ENCODE results near the gene LIMK1. TPM values are rescaled to one million over a fixed set of nuclear protein-coding genes. Genes with fewer than 3 reads are reported as not detected.

The LIMK1 gene
- total RNA-seq, 1 donor from 2014 or later, result 51.0 TPM

DNA sequence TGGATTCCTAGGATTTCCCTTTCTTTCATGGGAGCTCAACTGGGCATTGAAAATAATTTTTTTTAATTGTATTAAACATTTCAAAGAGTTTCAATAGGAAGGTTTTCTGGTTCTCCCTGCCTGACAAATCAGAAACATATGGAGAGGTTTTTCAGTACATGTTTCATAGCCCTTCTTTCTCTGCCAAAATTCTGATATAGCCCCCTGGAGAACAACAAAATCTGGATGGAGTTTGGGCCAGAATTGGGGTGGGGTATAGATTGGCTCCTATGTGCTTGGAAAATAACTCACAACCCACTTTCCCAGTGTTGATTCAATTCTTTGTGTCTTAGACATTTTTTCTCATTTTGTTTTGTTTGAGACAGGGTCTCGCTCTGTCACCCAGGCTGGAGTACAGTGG is 66.0 kb downstream of the LIMK1 start:
- Mint-ChIP-seq H3K27ac (ENCODE audit: unreplicated experiment) (no peak overlapping the region), H3K4me3 (ENCODE audit: unreplicated experiment) (no peak overlapping the region), H3K27me3 (ENCODE audit: unreplicated experiment) (peaks cover 2% of the 10 kb centered on the region), H3K36me3 (ENCODE audit: low read depth, unreplicated experiment) (peaks cover 9% of the 10 kb centered on the region), H3K9me3 (ENCODE audit: unreplicated experiment) (no peaks in the 10 kb centered on the region), H3K4me1 (ENCODE audit: unreplicated experiment) (no peaks in the 10 kb centered on the region)
- no peak for DNase-seq (ENCODE audit: low spot score)
- TF ChIP-seq, protein P1, sequence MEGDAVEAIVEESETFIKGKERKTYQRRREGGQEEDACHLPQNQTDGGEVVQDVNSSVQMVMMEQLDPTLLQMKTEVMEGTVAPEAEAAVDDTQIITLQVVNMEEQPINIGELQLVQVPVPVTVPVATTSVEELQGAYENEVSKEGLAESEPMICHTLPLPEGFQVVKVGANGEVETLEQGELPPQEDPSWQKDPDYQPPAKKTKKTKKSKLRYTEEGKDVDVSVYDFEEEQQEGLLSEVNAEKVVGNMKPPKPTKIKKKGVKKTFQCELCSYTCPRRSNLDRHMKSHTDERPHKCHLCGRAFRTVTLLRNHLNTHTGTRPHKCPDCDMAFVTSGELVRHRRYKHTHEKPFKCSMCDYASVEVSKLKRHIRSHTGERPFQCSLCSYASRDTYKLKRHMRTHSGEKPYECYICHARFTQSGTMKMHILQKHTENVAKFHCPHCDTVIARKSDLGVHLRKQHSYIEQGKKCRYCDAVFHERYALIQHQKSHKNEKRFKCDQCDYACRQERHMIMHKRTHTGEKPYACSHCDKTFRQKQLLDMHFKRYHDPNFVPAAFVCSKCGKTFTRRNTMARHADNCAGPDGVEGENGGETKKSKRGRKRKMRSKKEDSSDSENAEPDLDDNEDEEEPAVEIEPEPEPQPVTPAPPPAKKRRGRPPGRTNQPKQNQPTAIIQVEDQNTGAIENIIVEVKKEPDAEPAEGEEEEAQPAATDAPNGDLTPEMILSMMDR (IDR thresholded peaks at IDR 0.05; ENCODE audit: unreplicated experiment), result no peak

- no peak overlapping the region for H3K27ac Mint-ChIP-seq (ENCODE audit: unreplicated experiment)
- no peaks in the 10 kb centered on the region for H3K9me3 Mint-ChIP-seq (ENCODE audit: unreplicated experiment)
- H3K4me3 Mint-ChIP-seq (ENCODE audit: unreplicated experiment), result no peak overlapping the region
- H3K27me3 Mint-ChIP-seq (ENCODE audit: unreplicated experiment), result no peaks in the 10 kb centered on the region
- H3K4me1 Mint-ChIP-seq (ENCODE audit: unreplicated experiment), result no peaks in the 10 kb centered on the region
- TF ChIP-seq, protein P1 (IDR thresholded peaks at IDR 0.05; ENCODE audit: unreplicated experiment), result no peak
- H3K36me3 Mint-ChIP-seq (ENCODE audit: low read depth, unreplicated experiment), result no peaks in the 10 kb centered on the region
- no peak for DNase-seq (ENCODE audit: low spot score)
Measured at GRCh38 chr7:74153736-74154135, 70.1 kb downstream of the LIMK1 start.

DNA sequence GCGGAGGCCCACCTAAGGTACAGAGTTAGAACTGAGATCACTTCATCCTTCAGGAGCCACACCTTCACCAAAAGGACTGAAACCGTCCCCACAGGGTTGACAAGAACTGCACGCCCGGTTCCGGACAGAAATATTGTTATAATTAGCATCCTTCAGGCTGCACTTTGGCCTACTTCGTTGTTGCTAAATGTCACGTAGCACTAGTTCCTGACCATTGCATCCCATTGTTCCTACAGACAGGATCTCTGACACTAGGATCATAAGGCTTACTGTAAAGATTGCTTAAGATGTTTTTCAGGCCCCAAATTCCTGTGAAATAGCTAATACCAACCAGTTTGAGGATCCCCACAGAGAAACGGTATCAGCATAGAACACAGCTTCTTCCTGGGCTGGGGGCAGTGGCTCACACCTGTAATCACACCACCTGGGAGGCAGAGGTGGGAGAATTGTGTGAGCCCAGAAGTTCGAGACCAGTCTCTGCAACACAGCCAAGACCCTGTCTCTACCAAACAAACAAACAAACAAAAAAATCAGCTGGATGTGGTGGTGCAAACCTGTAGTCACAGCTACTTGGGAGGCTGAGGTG is 72.3 kb downstream of the LIMK1 start:
- H3K4me3 Mint-ChIP-seq (ENCODE audit: unreplicated experiment), result no peak overlapping the region
- H3K27me3 Mint-ChIP-seq (ENCODE audit: unreplicated experiment), result no peaks in the 10 kb centered on the region

DNA sequence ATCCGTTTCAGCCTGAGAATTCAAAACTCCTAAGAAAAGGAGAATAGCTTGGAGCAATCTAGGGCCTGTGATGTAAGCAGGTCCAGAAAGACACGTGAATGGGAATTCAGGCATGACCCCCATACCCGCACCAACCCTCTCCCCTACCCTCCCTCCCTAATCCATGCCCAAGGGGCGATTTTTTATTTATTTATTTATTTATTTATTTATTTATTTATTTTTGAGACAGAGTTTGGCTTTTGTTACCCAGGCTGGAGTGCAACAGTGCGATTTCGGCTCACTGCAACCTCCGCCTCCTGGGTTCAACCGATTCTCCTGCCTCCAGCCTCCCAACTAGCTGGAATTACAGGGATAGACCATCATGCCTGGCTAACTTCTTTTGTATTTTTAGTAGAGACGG is 74.0 kb downstream of the LIMK1 start:
- Mint-ChIP-seq H3K4me1 (ENCODE audit: unreplicated experiment) (no peaks in the 10 kb centered on the region), H3K9me3 (ENCODE audit: unreplicated experiment) (no peaks in the 10 kb centered on the region), H3K27me3 (ENCODE audit: unreplicated experiment) (no peaks in the 10 kb centered on the region), H3K27ac (ENCODE audit: unreplicated experiment) (no peak overlapping the region), H3K4me3 (ENCODE audit: unreplicated experiment) (no peak overlapping the region), H3K36me3 (ENCODE audit: low read depth, unreplicated experiment) (no peaks in the 10 kb centered on the region)
- TF ChIP-seq, protein P1 (IDR thresholded peaks at IDR 0.05; ENCODE audit: unreplicated experiment), result no peak
- DNase-seq (ENCODE audit: low spot score), result no peak

More for the DNA sequence above, 72.3 kb downstream of the LIMK1 start:
- Mint-ChIP-seq H3K27ac (ENCODE audit: unreplicated experiment) (no peak overlapping the region), H3K36me3 (ENCODE audit: low read depth, unreplicated experiment) (no peaks in the 10 kb centered on the region), H3K4me1 (ENCODE audit: unreplicated experiment) (no peaks in the 10 kb centered on the region), H3K9me3 (ENCODE audit: unreplicated experiment) (no peaks in the 10 kb centered on the region)
- DNase-seq (ENCODE audit: low spot score), result no peak
- TF ChIP-seq, protein P1 (IDR thresholded peaks at IDR 0.05; ENCODE audit: unreplicated experiment), result no peak

DNA sequence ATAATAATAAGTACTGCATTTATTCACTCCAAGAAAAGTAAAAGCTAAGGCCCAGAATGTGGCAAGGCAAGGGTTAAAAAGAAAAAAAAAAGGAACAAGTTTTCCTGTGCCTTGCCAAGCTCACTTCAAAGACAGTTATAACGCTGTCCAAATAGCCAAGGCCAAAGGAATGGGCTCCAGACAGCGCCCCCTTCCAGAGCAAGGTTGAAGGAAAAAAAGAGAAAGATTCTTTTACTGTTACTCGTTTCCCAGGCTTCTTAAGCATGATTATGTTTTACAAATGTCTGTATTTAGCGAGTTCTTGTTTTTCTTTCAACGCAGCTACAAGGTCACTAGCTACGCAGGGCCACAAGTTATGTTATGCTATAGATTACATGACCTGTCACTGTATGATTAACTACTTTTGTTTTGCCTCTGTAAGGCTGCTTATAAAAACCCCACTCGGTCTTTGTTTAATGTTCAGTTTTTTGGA is 81.4 kb downstream of the LIMK1 start:
- Mint-ChIP-seq H3K36me3 (ENCODE audit: low read depth, unreplicated experiment) (no peaks in the 10 kb centered on the region), H3K9me3 (ENCODE audit: unreplicated experiment) (no peaks in the 10 kb centered on the region), H3K27me3 (ENCODE audit: unreplicated experiment) (no peaks in the 10 kb centered on the region), H3K27ac (ENCODE audit: unreplicated experiment) (no peak overlapping the region), H3K4me3 (ENCODE audit: unreplicated experiment) (no peak overlapping the region), H3K4me1 (ENCODE audit: unreplicated experiment) (no peaks in the 10 kb centered on the region)
- TF ChIP-seq, protein P1 (IDR thresholded peaks at IDR 0.05; ENCODE audit: unreplicated experiment), result peak; percentile 31
- DNase-seq (ENCODE audit: low spot score), result peak; percentile 51

Data from endothelial cell (in vitro differentiated cells).